Mucosa of rectum (tissue), 2 donors: Measurements from ENCODE around the gene ULK4.

Experiments used
- H3K27ac ChIP-seq, 2 donors: one replicate each; pipeline ENCODE4 v1.7.0; 2013; ENCODE audit warnings: inconsistent platforms in 2 of 2, low read depth in 2 of 2, low read length in 2 of 2
- H3K27me3 ChIP-seq, 2 donors: one replicate each; pipeline ENCODE4 v1.7.0; 2013; ENCODE audit warnings: low read length in 2 of 2; ENCODE audit not compliant: control insufficient read depth in 2 of 2, insufficient read depth in 2 of 2
- H3K36me3 ChIP-seq, 2 donors: one replicate each; pipeline ENCODE4 v1.7.0; 2013; ENCODE audit warnings: low read length in 2 of 2; ENCODE audit not compliant: control insufficient read depth in 2 of 2, insufficient read depth in 2 of 2
- H3K4me1 ChIP-seq, 2 donors: one replicate each; pipeline ENCODE4 v1.7.0; 2013; ENCODE audit warnings: low read length in 2 of 2, mild to moderate bottlenecking in 1 of 2; ENCODE audit not compliant: control insufficient read depth in 2 of 2, insufficient read depth in 2 of 2
- H3K4me3 ChIP-seq, 2 donors: one replicate each; pipeline ENCODE4 v1.7.0; 2013; ENCODE audit warnings: low read length in 2 of 2
- H3K9ac ChIP-seq, 2 donors: one replicate each; pipeline ENCODE4 v1.7.0; 2013; ENCODE audit warnings: low read length in 2 of 2, low read depth in 1 of 2, mild to moderate bottlenecking in 1 of 2
- H3K9me3 ChIP-seq, 2 donors: one replicate each; pipeline ENCODE4 v1.7.0; 2013; ENCODE audit warnings: low read length in 2 of 2; ENCODE audit not compliant: control insufficient read depth in 2 of 2
- donor health status: healthy.
- donor health status: Normal muscosa, but diverticular disease.

Gene ULK4

GRCh38 chr3:41629072-41629471, 332.8 kb downstream of the ULK4 start:
- H3K27ac ChIP-seq, result no peak overlapping the region
- no peaks in the 10 kb centered on the region for H3K9me3 ChIP-seq
- H3K9ac ChIP-seq, result no peak overlapping the region
- no peaks in the 10 kb centered on the region for H3K36me3 ChIP-seq
- H3K4me3 ChIP-seq, result no peak overlapping the region
- H3K27me3 ChIP-seq, result no peaks in the 10 kb centered on the region
- H3K4me1 ChIP-seq, result peaks cover 3 to 5% of the 10 kb centered on the region in 2 donors

- no peak overlapping the region for H3K4me3 ChIP-seq
- no peak overlapping the region for H3K27ac ChIP-seq
These were observed 334.3 kb downstream of the ULK4 start for GRCh38 chr3:41627477-41628087.

GRCh38 chr3:41612853-41613252, 349.1 kb downstream of the ULK4 start:
- Histone ChIP-seq H3K27ac (no peak overlapping the region), H3K4me3 (no peak overlapping the region), H3K4me1 (no peaks in the 10 kb centered on the region), H3K9ac (no peak overlapping the region), H3K36me3 (no peaks in the 10 kb centered on the region), H3K9me3 (no peaks in the 10 kb centered on the region), H3K27me3 (no peaks in the 10 kb centered on the region)

More at GRCh38 chr3:41627477-41628087, 334.3 kb downstream of the ULK4 start:
- Histone ChIP-seq H3K36me3 (no peaks in the 10 kb centered on the region), H3K4me1 (peaks cover 2 to 5% of the 10 kb centered on the region in 2 donors), H3K27me3 (no peaks in the 10 kb centered on the region), H3K9me3 (no peaks in the 10 kb centered on the region), H3K9ac (no peak overlapping the region)

- H3K9ac ChIP-seq, result no peak overlapping the region
- no peak overlapping the region for H3K27ac ChIP-seq
These were observed 350.9 kb downstream of the ULK4 start for GRCh38 chr3:41611008-41611407.

GRCh38 chr3:41608347-41608746, 353.6 kb downstream of the ULK4 start:
- no peaks in the 10 kb centered on the region for H3K36me3 ChIP-seq
- no peak overlapping the region for H3K9ac ChIP-seq
- H3K4me3 ChIP-seq, result no peak overlapping the region
- no peaks in the 10 kb centered on the region for H3K27me3 ChIP-seq
- H3K27ac ChIP-seq, result no peak overlapping the region
- no peaks in the 10 kb centered on the region for H3K4me1 ChIP-seq
- no peaks in the 10 kb centered on the region for H3K9me3 ChIP-seq

More at GRCh38 chr3:41611008-41611407, 350.9 kb downstream of the ULK4 start:
- H3K36me3 ChIP-seq, result no peaks in the 10 kb centered on the region
- no peaks in the 10 kb centered on the region for H3K4me1 ChIP-seq
- H3K27me3 ChIP-seq, result no peaks in the 10 kb centered on the region
- H3K4me3 ChIP-seq, result no peak overlapping the region
- no peaks in the 10 kb centered on the region for H3K9me3 ChIP-seq

GRCh38 chr3:41603807-41604206, 358.1 kb downstream of the ULK4 start:
- H3K27me3 ChIP-seq, result no peaks in the 10 kb centered on the region
- no peaks in the 10 kb centered on the region for H3K36me3 ChIP-seq
- no peak overlapping the region for H3K9ac ChIP-seq
- H3K27ac ChIP-seq, result no peak overlapping the region
- no peaks in the 10 kb centered on the region for H3K4me1 ChIP-seq
- no peaks in the 10 kb centered on the region for H3K9me3 ChIP-seq
- no peak overlapping the region for H3K4me3 ChIP-seq

GRCh38 chr3:41602121-41602520, 359.8 kb downstream of the ULK4 start:
- H3K9me3 ChIP-seq, result no peaks in the 10 kb centered on the region

GRCh38 chr3:41601404-41601987, 360.4 kb downstream of the ULK4 start:
- Histone ChIP-seq H3K4me1 (no peaks in the 10 kb centered on the region), H3K9me3 (no peaks in the 10 kb centered on the region), H3K4me3 (no peak overlapping the region), H3K36me3 (no peaks in the 10 kb centered on the region), H3K27me3 (no peaks in the 10 kb centered on the region), H3K9ac (no peak overlapping the region), H3K27ac (no peak overlapping the region)

More at GRCh38 chr3:41602121-41602520, 359.8 kb downstream of the ULK4 start:
- Histone ChIP-seq H3K4me1 (no peaks in the 10 kb centered on the region), H3K27ac (no peak overlapping the region), H3K36me3 (no peaks in the 10 kb centered on the region), H3K4me3 (no peak overlapping the region), H3K9ac (no peak overlapping the region), H3K27me3 (no peaks in the 10 kb centered on the region)

- no peaks in the 10 kb centered on the region for H3K4me1 ChIP-seq
- H3K9ac ChIP-seq, result no peak overlapping the region
- no peaks in the 10 kb centered on the region for H3K36me3 ChIP-seq
- H3K4me3 ChIP-seq, result no peak overlapping the region
- H3K9me3 ChIP-seq, result no peaks in the 10 kb centered on the region
- H3K27ac ChIP-seq, result no peak overlapping the region
- no peaks in the 10 kb centered on the region for H3K27me3 ChIP-seq
These were observed 361.3 kb downstream of the ULK4 start for GRCh38 chr3:41600616-41601015.

- no peaks in the 10 kb centered on the region for H3K4me1 ChIP-seq
- no peaks in the 10 kb centered on the region for H3K36me3 ChIP-seq
- no peaks in the 10 kb centered on the region for H3K9me3 ChIP-seq
- no peak overlapping the region for H3K27ac ChIP-seq
- H3K9ac ChIP-seq, result no peak overlapping the region
- H3K27me3 ChIP-seq, result no peaks in the 10 kb centered on the region
- no peak overlapping the region for H3K4me3 ChIP-seq
These were observed 362.8 kb downstream of the ULK4 start for GRCh38 chr3:41599127-41599484.
